ENCODE measurements around the gene PRAC1.

DNA sequence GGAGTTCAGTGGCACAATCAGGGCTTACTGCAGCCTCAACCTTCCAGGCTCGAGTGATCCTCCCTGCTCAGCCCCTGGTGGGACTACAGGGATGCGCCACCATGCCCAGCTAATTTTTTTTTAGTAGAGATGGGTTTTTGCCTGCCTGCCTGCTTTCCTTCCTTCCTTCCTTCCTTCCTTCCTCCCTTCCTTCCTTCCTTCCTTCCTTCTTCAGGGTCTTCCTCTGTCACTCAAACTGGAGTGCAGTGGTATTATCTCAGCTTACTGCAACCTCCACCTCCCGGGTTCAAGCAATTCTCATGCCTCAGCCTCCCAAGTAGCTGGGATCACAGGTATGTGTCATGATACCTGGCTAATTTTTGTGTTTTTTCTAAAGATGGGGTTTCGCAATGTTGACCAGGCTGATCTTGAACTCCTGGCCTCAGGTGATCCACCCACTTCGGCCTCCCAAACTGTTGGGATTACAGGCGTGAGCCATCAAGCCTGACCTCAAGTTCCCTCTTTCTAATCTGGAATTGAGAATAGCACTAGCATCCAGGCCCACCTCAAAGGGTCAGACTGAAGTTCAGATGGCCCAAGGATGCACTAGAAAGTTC lies 45.3 kb downstream of the PRAC1 start:
- no peak for TF ChIP-seq CTCF (IDR thresholded peaks at IDR 0.05)
- TF ChIP-seq EP300 (IDR thresholded peaks at IDR 0.05): no peak

All from tibial nerve (tissue), 4 donors.